ENCODE measurements around the gene ERO1A.

DNA sequence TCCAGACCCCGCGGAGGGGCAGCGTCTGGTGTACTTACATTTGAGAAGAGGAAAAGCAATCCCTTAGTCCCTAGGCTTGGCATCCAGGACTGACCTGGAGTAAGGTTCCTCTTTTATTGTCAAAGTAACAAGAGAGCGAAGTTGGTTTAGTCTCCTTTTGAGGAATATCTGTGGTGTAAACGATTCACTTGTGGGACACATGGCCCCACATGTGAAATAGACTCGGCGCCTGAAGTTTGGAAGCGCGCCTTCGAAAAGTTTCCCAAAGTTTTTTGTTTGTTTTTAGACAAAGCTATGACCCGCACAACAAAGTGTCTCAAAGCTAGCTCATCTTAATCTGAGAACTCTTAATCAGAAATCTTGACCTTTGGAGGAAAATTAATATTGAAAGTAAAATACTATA lies 35.4 kb upstream of the ERO1A start:
- TF ChIP-seq POLR2AphosphoS5 (IDR thresholded peaks at IDR 0.05; ENCODE audit: borderline replicate concordance, low read depth, low read length) = no peak
- TF ChIP-seq EZH2 (IDR thresholded peaks at IDR 0.05) = no peak

All from SK-N-MC (cell line).